ENCODE measurements around the gene NEK8.
A peak's percentile ranks its signal among the peaks of the same experiment; 100 is the strongest.

The NEK8 gene

DNA sequence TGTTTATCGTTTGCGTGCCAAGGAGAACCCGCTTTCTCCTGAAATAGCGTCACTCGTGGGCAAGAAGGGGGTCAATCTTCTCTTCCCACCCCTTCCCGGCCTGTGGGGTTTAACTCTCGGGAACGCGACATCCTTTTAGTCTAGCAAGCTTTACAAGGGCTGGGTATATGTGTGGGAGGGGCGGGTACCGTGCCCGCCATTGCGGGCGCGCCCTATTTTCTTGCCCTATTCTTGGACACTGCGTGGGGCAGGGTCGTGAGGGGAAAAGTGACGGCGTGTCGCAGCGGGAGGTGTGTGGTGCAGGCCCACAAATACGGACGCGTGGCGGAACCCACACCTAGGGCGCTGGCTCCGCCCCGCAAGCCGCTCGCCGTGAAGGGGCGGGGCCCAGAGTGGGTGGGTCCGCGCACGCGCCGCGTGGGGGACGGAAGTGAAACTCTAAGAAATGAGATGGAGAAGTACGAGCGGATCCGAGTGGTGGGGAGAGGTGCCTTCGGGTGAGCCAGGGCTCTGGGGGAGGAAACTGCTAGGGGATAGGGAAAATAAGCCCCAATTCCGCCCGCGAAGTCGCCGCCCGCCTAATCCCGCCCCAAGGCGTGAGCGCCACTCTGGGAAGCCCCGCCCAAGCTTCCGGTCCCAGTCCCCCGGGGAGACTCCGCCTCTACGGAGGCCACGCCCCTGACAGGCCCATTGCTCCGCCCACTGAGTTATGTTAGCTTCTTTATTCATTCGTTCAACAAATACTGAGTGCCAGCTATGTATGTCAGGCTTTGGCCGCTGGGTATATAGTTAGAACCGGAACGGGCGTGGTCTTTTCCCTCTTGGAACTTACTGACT lies at the start of gene NEK8:
TSS of gene NEK8 (plus strand) at position 425 of the 837 bp plus-strand sequence. CDS start at position 451, 26 bp downstream.
- Histone ChIP-seq H3K27me3 (ENCODE audit: low read depth) (no peaks in the 10 kb centered on the region), H3K4me3 (peak within 1 kb of the TSS; percentile 56), H3K36me3 (replicated peaks) (peaks cover 19% of the 10 kb centered on the region), H3K9me3 (no peaks in the 10 kb centered on the region), H3K4me1 (peaks cover 33% of the 10 kb centered on the region)
- in situ Hi-C loops (cut with MboI; ENCODE audit: low sequenced_read_pairs): no loop called here
- peak; percentile 93 to 98 for DNase-seq (ENCODE audit: low spot score in 2 of 2)

DNA sequence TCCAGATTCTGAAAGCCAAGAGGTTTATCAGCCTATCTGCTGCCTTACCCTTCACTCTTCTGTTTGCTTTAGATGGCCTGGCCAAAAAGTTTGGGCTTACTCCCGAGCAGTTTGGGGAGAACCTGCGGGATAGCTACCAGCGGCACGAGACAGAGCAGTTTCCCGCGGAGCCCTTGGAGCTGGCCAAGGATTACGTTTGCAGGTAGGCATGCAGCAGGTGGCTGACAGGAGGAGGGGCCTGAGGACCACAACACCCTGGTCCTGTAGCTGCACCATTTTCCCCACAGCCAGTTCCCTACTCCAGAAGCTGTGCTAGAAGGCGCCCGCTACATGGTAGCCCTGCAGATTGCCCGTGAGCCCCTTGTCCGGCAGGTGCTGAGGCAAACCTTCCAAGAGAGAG lies 45.9 kb upstream of the NEK8 start:
- Histone ChIP-seq H3K9me3 (no peaks in the 10 kb centered on the region), H3K4me3 (no peak overlapping the region), H3K36me3 (replicated peaks) (peaks cover 94% of the 10 kb centered on the region), H3K27me3 (ENCODE audit: low read depth) (no peaks in the 10 kb centered on the region), H3K4me1 (no peaks in the 10 kb centered on the region)
- no peak for DNase-seq (ENCODE audit: low spot score in 2 of 2)
- in situ Hi-C loops (cut with MboI; ENCODE audit: low sequenced_read_pairs): no loop called here

DNA sequence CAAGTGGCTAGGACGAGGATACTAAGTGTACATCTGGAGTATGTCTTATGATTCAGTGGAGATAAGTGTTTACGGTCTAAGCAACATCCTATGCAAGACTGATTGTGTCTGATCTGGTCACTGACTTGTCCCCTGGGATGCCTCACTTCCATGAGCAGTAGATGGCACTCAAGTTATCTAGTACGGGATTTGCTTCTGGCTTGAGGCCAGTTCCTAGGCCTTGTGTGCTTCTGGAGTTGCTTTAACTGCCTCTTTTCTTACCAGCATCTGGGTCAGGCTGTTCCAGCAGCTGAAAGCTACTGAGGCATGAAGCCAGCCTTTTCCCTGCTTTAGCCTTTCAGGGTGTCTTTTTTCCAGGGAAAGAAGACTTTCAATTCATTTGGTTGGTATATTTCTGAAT lies 43.6 kb upstream of the NEK8 start:
- no peaks in the 10 kb centered on the region for H3K9me3 ChIP-seq
- H3K27me3 ChIP-seq (ENCODE audit: low read depth): no peaks in the 10 kb centered on the region
- DNase-seq (ENCODE audit: low spot score in 2 of 2): no peak
- peaks cover 97% of the 10 kb centered on the region for H3K36me3 ChIP-seq (replicated peaks)
- no peaks in the 10 kb centered on the region for H3K4me1 ChIP-seq
- in situ Hi-C loops (cut with MboI; ENCODE audit: low sequenced_read_pairs): no loop called here
- H3K4me3 ChIP-seq: no peak overlapping the region

DNA sequence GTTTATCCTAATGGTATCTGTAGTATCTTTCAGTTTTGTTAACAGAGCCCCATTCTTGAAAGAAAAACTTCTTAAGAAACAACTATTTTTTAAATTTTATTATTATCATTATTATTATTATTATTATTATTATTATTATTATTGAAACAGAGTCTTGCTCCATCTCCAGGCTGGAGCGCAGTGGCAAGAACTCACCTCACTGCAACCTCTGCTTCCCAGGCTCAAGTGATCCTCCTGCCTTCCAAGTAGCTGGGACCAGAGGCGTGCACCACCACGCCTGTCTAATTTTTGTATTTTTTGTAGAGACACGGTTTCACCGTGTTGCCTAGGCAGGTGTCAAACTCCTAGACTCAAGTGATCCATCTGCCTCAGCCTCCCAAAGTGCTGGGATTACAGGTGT lies 43.2 kb upstream of the NEK8 start:
- in situ Hi-C loops (cut with MboI; ENCODE audit: low sequenced_read_pairs): no loop called here
- no peaks in the 10 kb centered on the region for H3K9me3 ChIP-seq
- H3K27me3 ChIP-seq (ENCODE audit: low read depth): no peaks in the 10 kb centered on the region
- DNase-seq (ENCODE audit: low spot score in 2 of 2): no peak
- H3K4me1 ChIP-seq: no peaks in the 10 kb centered on the region
- no peak overlapping the region for H3K4me3 ChIP-seq
- peaks cover 97% of the 10 kb centered on the region for H3K36me3 ChIP-seq (replicated peaks)

DNA sequence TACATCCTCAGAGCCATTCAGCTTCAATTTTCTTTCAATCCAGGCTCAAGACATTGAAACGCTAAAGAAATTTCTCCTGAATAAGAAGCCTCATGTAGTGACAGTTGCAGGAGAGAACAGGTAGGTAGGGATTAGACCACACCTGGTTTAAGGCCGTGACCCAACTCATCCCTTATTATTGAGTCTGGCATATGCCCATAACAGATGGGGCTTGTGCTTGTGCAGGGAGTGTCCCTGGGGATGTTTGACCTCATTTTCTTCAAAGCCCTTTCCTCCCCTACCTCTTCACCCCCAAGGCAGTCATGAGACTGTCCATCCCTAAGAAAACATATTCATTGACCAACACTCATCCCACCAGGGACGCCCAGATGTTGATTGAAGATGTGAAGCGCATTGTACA lies 42.3 kb upstream of the NEK8 start:
- Histone ChIP-seq H3K27me3 (ENCODE audit: low read depth) (no peaks in the 10 kb centered on the region), H3K36me3 (replicated peaks) (peaks cover 97% of the 10 kb centered on the region), H3K9me3 (no peaks in the 10 kb centered on the region), H3K4me3 (no peak overlapping the region), H3K4me1 (no peaks in the 10 kb centered on the region)
- DNase-seq (ENCODE audit: low spot score in 2 of 2): no peak
- in situ Hi-C loops (cut with MboI; ENCODE audit: low sequenced_read_pairs): no loop called here

GRCh38 chr17:28688481-28688880 lies 40.1 kb upstream of the NEK8 start:
- no peaks in the 10 kb centered on the region for H3K27me3 ChIP-seq (ENCODE audit: low read depth)
- peaks cover 84% of the 10 kb centered on the region for H3K36me3 ChIP-seq (replicated peaks)
- in situ Hi-C loops (cut with MboI; ENCODE audit: low sequenced_read_pairs): no loop called here
- no peak overlapping the region for H3K4me3 ChIP-seq
- no peaks in the 10 kb centered on the region for H3K4me1 ChIP-seq
- no peak for DNase-seq (ENCODE audit: low spot score in 2 of 2)
- no peaks in the 10 kb centered on the region for H3K9me3 ChIP-seq

DNA sequence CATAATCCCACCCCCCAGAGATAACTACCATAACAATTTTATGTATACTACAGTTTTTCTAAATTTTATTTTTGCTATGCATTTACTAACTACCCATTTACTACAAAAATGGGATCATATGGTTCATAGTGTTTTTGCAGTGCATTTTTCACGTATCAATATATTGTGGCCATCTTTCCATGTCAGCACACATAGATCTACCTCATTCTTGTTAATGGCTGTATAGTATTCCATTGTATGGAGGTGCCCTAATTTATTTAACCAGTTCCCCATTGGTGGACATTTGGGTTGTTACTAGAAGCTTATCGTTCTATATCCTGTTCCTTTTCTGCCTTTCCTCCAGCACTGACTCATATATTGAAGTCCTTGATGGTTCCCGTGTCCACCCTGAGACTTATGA lies 39.6 kb upstream of the NEK8 start:
- Histone ChIP-seq H3K36me3 (replicated peaks) (peaks cover 86% of the 10 kb centered on the region), H3K4me3 (no peak overlapping the region), H3K27me3 (ENCODE audit: low read depth) (no peaks in the 10 kb centered on the region), H3K4me1 (no peaks in the 10 kb centered on the region), H3K9me3 (no peaks in the 10 kb centered on the region)
- in situ Hi-C loops (cut with MboI; ENCODE audit: low sequenced_read_pairs): no loop called here
- DNase-seq (ENCODE audit: low spot score in 2 of 2): no peak

- H3K36me3 ChIP-seq (replicated peaks): peaks cover 81% of the 10 kb centered on the region
- no peak for DNase-seq (ENCODE audit: low spot score in 2 of 2)
- in situ Hi-C loops (cut with MboI; ENCODE audit: low sequenced_read_pairs): no loop called here
- H3K9me3 ChIP-seq: no peaks in the 10 kb centered on the region
- H3K4me1 ChIP-seq: no peaks in the 10 kb centered on the region
- H3K4me3 ChIP-seq: no peak overlapping the region
- H3K27me3 ChIP-seq (ENCODE audit: low read depth): no peaks in the 10 kb centered on the region
These were observed 34.7 kb upstream of the NEK8 start for GRCh38 chr17:28693869-28694268.

DNA sequence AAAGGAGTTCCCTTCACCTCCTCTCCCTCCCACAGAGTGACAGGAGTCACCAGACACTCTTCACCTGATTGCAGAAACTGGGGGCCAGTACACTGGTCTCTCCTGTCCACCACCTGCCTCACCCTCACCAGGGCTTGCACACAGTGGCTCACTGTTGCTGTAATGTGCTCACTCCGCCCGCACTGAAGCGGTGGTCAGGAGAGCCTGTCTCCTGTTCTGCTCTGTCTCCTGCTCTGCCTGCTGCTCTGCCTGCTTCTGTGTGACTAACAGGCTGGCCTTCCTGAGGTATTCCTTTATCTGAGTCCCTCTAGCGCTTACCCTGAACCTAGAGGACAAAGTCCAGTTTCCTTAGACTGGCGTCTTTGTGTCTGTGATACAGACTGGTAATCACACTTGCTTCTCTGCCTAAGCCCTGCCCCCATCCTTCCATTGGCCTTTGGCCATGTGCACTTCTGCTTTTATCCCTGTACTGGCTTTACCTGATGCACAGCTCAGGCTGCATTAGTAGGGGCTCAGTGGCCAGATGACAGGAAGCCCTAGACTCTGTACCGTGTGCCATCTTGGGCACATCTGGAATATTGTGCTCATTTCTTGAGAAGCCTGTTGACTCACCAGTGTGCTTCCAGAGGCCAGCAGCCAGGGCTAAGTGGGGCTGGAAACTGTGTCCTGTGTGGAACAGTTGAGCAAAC lies 30.2 kb upstream of the NEK8 start:
- Histone ChIP-seq H3K4me3 (no peak overlapping the region), H3K36me3 (replicated peaks) (peaks cover 94% of the 10 kb centered on the region)
- no peak for DNase-seq (ENCODE audit: low spot score in 2 of 2)

GRCh38 chr17:28700278-28700677 lies 28.3 kb upstream of the NEK8 start:
- in situ Hi-C loops (cut with MboI; ENCODE audit: low sequenced_read_pairs): no loop called here
- no peaks in the 10 kb centered on the region for H3K4me1 ChIP-seq
- peaks cover 82% of the 10 kb centered on the region for H3K36me3 ChIP-seq (replicated peaks)
- no peaks in the 10 kb centered on the region for H3K27me3 ChIP-seq (ENCODE audit: low read depth)
- H3K9me3 ChIP-seq: no peaks in the 10 kb centered on the region
- DNase-seq (ENCODE audit: low spot score in 2 of 2): no peak
- no peak overlapping the region for H3K4me3 ChIP-seq

More for the DNA sequence above, 30.2 kb upstream of the NEK8 start:
- in situ Hi-C loops (cut with MboI; ENCODE audit: low sequenced_read_pairs): no loop called here
- H3K9me3 ChIP-seq: no peaks in the 10 kb centered on the region
- H3K27me3 ChIP-seq (ENCODE audit: low read depth): no peaks in the 10 kb centered on the region
- no peaks in the 10 kb centered on the region for H3K4me1 ChIP-seq

DNA sequence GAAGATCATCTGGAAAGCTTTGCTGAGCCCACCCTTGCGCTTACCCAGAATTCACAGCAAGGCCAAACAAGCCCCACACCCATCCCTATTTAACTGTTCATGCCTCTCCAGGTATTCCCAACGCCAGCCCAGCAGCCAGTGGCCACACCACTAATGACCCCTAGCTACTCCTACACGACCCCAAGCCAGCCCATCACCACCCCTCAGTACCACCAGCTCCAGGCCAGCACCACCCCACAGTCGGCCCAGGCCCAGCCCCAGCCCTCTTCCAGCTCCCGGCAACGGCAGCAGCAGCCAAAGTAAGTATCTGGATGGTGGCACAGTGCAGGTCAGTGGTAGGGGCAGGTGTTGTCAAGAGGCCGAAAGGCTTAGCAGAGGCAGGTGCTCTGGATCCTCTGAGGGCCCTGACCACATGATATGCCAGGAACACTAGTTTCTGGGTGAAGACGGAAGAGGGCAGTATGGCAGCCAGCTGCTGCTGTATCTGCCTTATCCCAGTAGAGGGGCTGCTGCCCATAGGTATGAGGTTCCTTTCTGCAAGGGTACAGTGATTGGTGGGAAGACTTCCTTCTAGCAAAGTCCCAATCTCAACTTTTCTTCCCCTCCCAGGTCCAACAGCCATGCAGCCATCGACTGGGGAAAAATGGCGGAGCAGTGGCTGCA lies 27.6 kb upstream of the NEK8 start:
- in situ Hi-C loops (cut with MboI; ENCODE audit: low sequenced_read_pairs): no loop called here
- Histone ChIP-seq H3K4me3 (no peak overlapping the region), H3K4me1 (no peaks in the 10 kb centered on the region), H3K27me3 (ENCODE audit: low read depth) (no peaks in the 10 kb centered on the region), H3K36me3 (replicated peaks) (peaks cover 76% of the 10 kb centered on the region), H3K9me3 (no peaks in the 10 kb centered on the region)
- no peak for DNase-seq (ENCODE audit: low spot score in 2 of 2)

DNA sequence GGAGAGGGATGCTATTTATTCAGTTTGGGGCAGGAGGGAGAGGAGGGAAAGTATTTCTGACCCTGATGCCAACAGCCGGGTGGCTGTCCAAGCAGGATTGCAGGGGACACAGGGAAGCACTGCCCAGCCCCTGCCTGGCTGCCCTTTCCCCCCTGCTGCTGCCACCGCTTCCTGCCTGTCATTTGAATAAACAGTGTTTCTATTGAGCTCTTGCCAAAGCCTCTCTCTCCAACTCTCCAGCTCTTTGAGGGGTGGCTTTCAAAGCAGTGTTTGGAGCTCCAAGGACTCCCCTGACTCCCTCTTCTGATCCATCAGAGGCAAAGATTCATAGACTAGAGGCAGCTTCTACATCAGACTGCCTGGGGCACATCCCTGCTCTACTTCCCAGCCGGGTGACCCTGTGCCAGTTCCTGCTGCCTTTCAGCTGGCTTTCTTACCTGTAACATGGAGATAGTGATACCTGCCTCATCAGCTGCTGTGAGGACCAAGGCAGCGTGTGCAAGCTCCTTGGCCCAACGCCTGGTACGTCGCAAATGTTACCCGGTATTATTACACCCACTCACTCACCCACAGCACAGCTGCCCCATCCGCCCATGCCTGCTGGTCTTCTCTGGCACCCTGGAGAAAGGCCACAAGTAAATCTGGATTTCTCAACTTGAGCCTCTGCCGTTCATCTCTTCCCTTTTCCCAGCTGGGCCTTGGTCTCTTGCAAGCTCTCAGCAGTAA lies 26.4 kb upstream of the NEK8 start:
- H3K4me1 ChIP-seq: no peaks in the 10 kb centered on the region
- peaks cover 67% of the 10 kb centered on the region for H3K36me3 ChIP-seq (replicated peaks)
- in situ Hi-C loops (cut with MboI; ENCODE audit: low sequenced_read_pairs): no loop called here
- DNase-seq (ENCODE audit: low spot score in 2 of 2): no peak
- H3K27me3 ChIP-seq (ENCODE audit: low read depth): no peaks in the 10 kb centered on the region
- no peaks in the 10 kb centered on the region for H3K9me3 ChIP-seq
- H3K4me3 ChIP-seq: no peak overlapping the region

- no peaks in the 10 kb centered on the region for H3K4me1 ChIP-seq
- peaks cover 62% of the 10 kb centered on the region for H3K36me3 ChIP-seq (replicated peaks)
- H3K9me3 ChIP-seq: no peaks in the 10 kb centered on the region
- DNase-seq (ENCODE audit: low spot score in 2 of 2): no peak
- H3K4me3 ChIP-seq: no peak overlapping the region
- in situ Hi-C loops (cut with MboI; ENCODE audit: low sequenced_read_pairs): no loop called here
- no peaks in the 10 kb centered on the region for H3K27me3 ChIP-seq (ENCODE audit: low read depth)
These were observed 25.8 kb upstream of the NEK8 start for GRCh38 chr17:28702752-28703150.
